Left cardiac atrium (tissue), 4 donors: ENCODE measurements around the gene DOCK2. TPM values are rescaled to one million over a fixed set of nuclear protein-coding genes. Genes with fewer than 3 reads are reported as not detected.

Experiments used
- ATAC-seq, 2 donors: fragments of 200-7000 bp; cut with Tn5 transposase; one replicate each; pipeline ENCODE4 v1.9.1; 2020; ENCODE audit warnings: mild to moderate bottlenecking in 2 of 2, moderate library complexity in 2 of 2
- DNase-seq: peaks from one replicate; pipeline ENCODE4 v3.0.0-alpha.2; 2020
- intact Hi-C, 2 donors: fragments of 100-400 bp; cut with DNase I; formaldehyde crosslinking; loops; one replicate each; pipeline versions ENCODE4 v1.14.1 to v1.15.1; 2022 to 2023
- total RNA-seq, 2 donors: library from RNA; stranded (reverse); fragmentation: NEBNext Ultra II Directional; extraction: Animal tissue kit (Norgen Biotek cat#: 25700); gene quantifications; one replicate each; pipeline ENCODE4 v1.2.1, GENCODE V29; 2021
- donor health status: DM: no; HTN: yes; CAD: no.
- donor health status: DM: no; HTN: yes; CAD: no; lungs with severe emphysema.
- donor health status: DM: yes; HTN: yes; CAD: no.
- donor health status: Dilated cardiomyopathy.

DOCK2 gene
- total RNA-seq, 2 donors from 2014 or later = 12.1 to 17.2 TPM

GRCh38 chr5:169869066-169869465 is 232.0 kb downstream of the DOCK2 start:
- no peak for DNase-seq
- no peak for ATAC-seq
- intact Hi-C loops = no loop called here

- ATAC-seq = peak in 1 of 2 donors; percentile 31
- DNase-seq = no peak
- intact Hi-C loops = no loop called here
Observed at GRCh38 chr5:169870211-169870610, 233.1 kb downstream of the DOCK2 start.

- ATAC-seq = no peak
- intact Hi-C loops = no loop called here
- no peak for DNase-seq
Observed at GRCh38 chr5:169871826-169872490, 234.9 kb downstream of the DOCK2 start.

GRCh38 chr5:169873642-169874041 is 236.6 kb downstream of the DOCK2 start:
- DNase-seq = peak; percentile 43
- ATAC-seq = peak; percentile 71 to 84
- intact Hi-C loops = no loop called here

- no peak for DNase-seq
- ATAC-seq = peak; percentile 34 to 39
- intact Hi-C loops = no loop called here
Observed at GRCh38 chr5:169874621-169875020, 237.5 kb downstream of the DOCK2 start.

- intact Hi-C loops = no loop called here
- DNase-seq = peak; percentile 29
- ATAC-seq = peak; percentile 55 to 81
Observed at GRCh38 chr5:169875091-169875728, 238.1 kb downstream of the DOCK2 start.

- no peak for DNase-seq
- ATAC-seq = no peak
- intact Hi-C loops = no loop called here
Observed at GRCh38 chr5:169875731-169876130, 238.7 kb downstream of the DOCK2 start.

- no peak for ATAC-seq
- intact Hi-C loops = no loop called here
- no peak for DNase-seq
Observed at GRCh38 chr5:169876386-169876785, 239.3 kb downstream of the DOCK2 start.

GRCh38 chr5:169880012-169880663 is 243.1 kb downstream of the DOCK2 start:
- ATAC-seq (no peak), DNase-seq (no peak)
- intact Hi-C loops = no loop called here

GRCh38 chr5:169880785-169881184 is 243.7 kb downstream of the DOCK2 start:
- no peak for DNase-seq
- ATAC-seq = no peak
- intact Hi-C loops = no loop called here

GRCh38 chr5:169881702-169882303 is 244.7 kb downstream of the DOCK2 start:
- no peak for ATAC-seq
- intact Hi-C loops = no loop called here
- no peak for DNase-seq

GRCh38 chr5:169886033-169886432 is 249.0 kb downstream of the DOCK2 start:
- ATAC-seq = no peak
- intact Hi-C loops = no loop called here
- DNase-seq = no peak

- ATAC-seq = no peak
- intact Hi-C loops = no loop called here
Observed at GRCh38 chr5:169886677-169887076, 249.6 kb downstream of the DOCK2 start.

GRCh38 chr5:169889572-169889971 is 252.5 kb downstream of the DOCK2 start:
- ATAC-seq (no peak), DNase-seq (no peak)
- intact Hi-C loops = no loop called here

More at GRCh38 chr5:169886677-169887076, 249.6 kb downstream of the DOCK2 start:
- DNase-seq = no peak

- DNase-seq (no peak), ATAC-seq (no peak)
- intact Hi-C loops = no loop called here
Observed at GRCh38 chr5:169893010-169893409, 255.9 kb downstream of the DOCK2 start.

GRCh38 chr5:169893571-169893970 is 256.5 kb downstream of the DOCK2 start:
- no peak for ATAC-seq

GRCh38 chr5:169895926-169896325 is 258.9 kb downstream of the DOCK2 start:
- peak; percentile 59 for DNase-seq
- intact Hi-C loops = no loop called here
- peak; percentile 41 to 91 for ATAC-seq

More at GRCh38 chr5:169893571-169893970, 256.5 kb downstream of the DOCK2 start:
- DNase-seq = no peak
- intact Hi-C loops = no loop called here

GRCh38 chr5:169897481-169897880 is 260.4 kb downstream of the DOCK2 start:
- DNase-seq (no peak), ATAC-seq (no peak)
- intact Hi-C loops = no loop called here

GRCh38 chr5:169901896-169902295 is 264.8 kb downstream of the DOCK2 start:
- DNase-seq (no peak), ATAC-seq (no peak)
- intact Hi-C loops = no loop called here

- ATAC-seq = no peak
- DNase-seq = no peak
- intact Hi-C loops = no loop called here
Observed at GRCh38 chr5:169904059-169904458, 267.0 kb downstream of the DOCK2 start.
